8988T (cell line): ENCODE results near the gene DNAH9.

ENCODE experiments used
- DNase-seq: peaks from one replicate; pipeline ENCODE4 v3.0.0; 2011

DNAH9 gene

GRCh38 chr17:11612956-11613355 is 14.7 kb downstream of the DNAH9 start:
- no peak for DNase-seq

GRCh38 chr17:11618861-11619566 is 20.7 kb downstream of the DNAH9 start:
- no peak for DNase-seq

- no peak for DNase-seq
These were observed 24.2 kb downstream of the DNAH9 start for GRCh38 chr17:11622492-11622891.

GRCh38 chr17:11624976-11625375 is 26.7 kb downstream of the DNAH9 start:
- no peak for DNase-seq

- DNase-seq: no peak
These were observed 27.6 kb downstream of the DNAH9 start for GRCh38 chr17:11625878-11626277.

- no peak for DNase-seq
These were observed 29.2 kb downstream of the DNAH9 start for GRCh38 chr17:11627301-11627940.

- DNase-seq: no peak
These were observed 30.1 kb downstream of the DNAH9 start for GRCh38 chr17:11628374-11628773.

- no peak for DNase-seq
These were observed 30.6 kb downstream of the DNAH9 start for GRCh38 chr17:11628831-11629230.

- DNase-seq: no peak
These were observed 38.5 kb downstream of the DNAH9 start for GRCh38 chr17:11636771-11637170.

- no peak for DNase-seq
These were observed 39.5 kb downstream of the DNAH9 start for GRCh38 chr17:11637796-11638195.

- DNase-seq: no peak
These were observed 40.5 kb downstream of the DNAH9 start for GRCh38 chr17:11638700-11639265.

GRCh38 chr17:11639736-11640462 is 41.6 kb downstream of the DNAH9 start:
- no peak for DNase-seq

GRCh38 chr17:11640463-11640814 is 42.2 kb downstream of the DNAH9 start:
- no peak for DNase-seq

- DNase-seq: no peak
These were observed 43.4 kb downstream of the DNAH9 start for GRCh38 chr17:11641521-11642275.

GRCh38 chr17:11642655-11643054 is 44.4 kb downstream of the DNAH9 start:
- DNase-seq: no peak

- DNase-seq: no peak
These were observed 45.6 kb downstream of the DNAH9 start for GRCh38 chr17:11643851-11644250.

GRCh38 chr17:11644265-11645212 is 46.3 kb downstream of the DNAH9 start:
- no peak for DNase-seq

- DNase-seq: no peak
These were observed 47.2 kb downstream of the DNAH9 start for GRCh38 chr17:11645426-11645825.

- DNase-seq: no peak
These were observed 52.8 kb downstream of the DNAH9 start for GRCh38 chr17:11651089-11651488.

GRCh38 chr17:11668618-11669017 is 70.3 kb downstream of the DNAH9 start:
- no peak for DNase-seq

GRCh38 chr17:11671126-11671525 is 72.9 kb downstream of the DNAH9 start:
- no peak for DNase-seq

- no peak for DNase-seq
These were observed 84.4 kb downstream of the DNAH9 start for GRCh38 chr17:11682646-11683045.
